ENCODE results near the gene IQGAP2. TPM values are rescaled to one million over a fixed set of nuclear protein-coding genes. Genes with fewer than 3 reads are reported as not detected.

IQGAP2 gene
- total and polyA plus RNA-seq, 2 donors from 2014 or later: 23.2 to 35.8 TPM

DNA sequence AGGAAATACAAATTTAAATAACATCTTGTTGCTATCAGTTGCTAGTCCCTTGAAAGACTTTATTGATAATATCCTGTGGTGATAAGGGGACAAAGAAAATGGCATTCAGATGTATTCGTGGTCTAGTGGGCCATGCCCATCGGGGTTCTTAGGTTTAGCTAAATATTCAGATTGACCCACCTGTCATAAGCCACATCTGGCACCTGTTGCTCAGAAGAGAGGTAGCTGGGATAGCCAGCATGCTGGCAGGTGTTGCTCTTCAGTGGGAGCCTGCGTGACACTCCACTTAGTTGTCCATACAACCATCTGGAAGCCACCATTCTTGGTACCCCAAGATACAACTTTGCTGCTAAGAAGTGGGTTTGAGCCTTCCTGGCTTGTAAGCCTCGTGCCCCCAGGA lies 183.4 kb downstream of the IQGAP2 start:
- no peak overlapping the region for H3K4me3 ChIP-seq (ENCODE audit: low read length in 3 of 3)
- no peak for DNase-seq
- intact Hi-C loops (cut with DNase I): no loop called here
- TF ChIP-seq CTCF (IDR thresholded peaks at IDR 0.05; ENCODE audit: borderline replicate concordance, extremely low read depth, insufficient read depth): no peak
- H3K4me1 ChIP-seq (ENCODE audit: control insufficient read depth in 2 of 3, insufficient read depth in 2 of 3, low read depth in 1 of 3, low read length in 3 of 3): peaks cover 0 to 7% (median 6%) of the 10 kb centered on the region in 3 donors
- H3K9ac ChIP-seq (ENCODE audit: low read length in 3 of 3): no peak overlapping the region
- peaks cover 2 to 5% (median 4%) of the 10 kb centered on the region in 3 donors for H3K36me3 ChIP-seq (ENCODE audit: control insufficient read depth in 2 of 3, insufficient read depth in 3 of 3, low read length in 3 of 3)
- no peaks in the 10 kb centered on the region for H3K27me3 ChIP-seq (ENCODE audit: control insufficient read depth, insufficient read depth, low read length)
- H3K9me3 ChIP-seq (ENCODE audit: control insufficient read depth in 2 of 3, insufficient read depth in 1 of 3, low read length in 3 of 3): no peaks in the 10 kb centered on the region
- no peak overlapping the region for H3K27ac ChIP-seq (ENCODE audit: low read depth in 2 of 2, low read length in 2 of 2)
- FAIRE-seq: no peak

- Histone ChIP-seq H3K4me3 (ENCODE audit: low read length in 3 of 3) (no peak overlapping the region), H3K4me1 (ENCODE audit: control insufficient read depth in 2 of 3, insufficient read depth in 2 of 3, low read depth in 1 of 3, low read length in 3 of 3) (no peaks in the 10 kb centered on the region), H3K27ac (ENCODE audit: low read depth in 2 of 2, low read length in 2 of 2) (no peak overlapping the region), H3K27me3 (ENCODE audit: control insufficient read depth, insufficient read depth, low read length) (no peaks in the 10 kb centered on the region), H3K9ac (ENCODE audit: low read length in 3 of 3) (no peak overlapping the region), H3K36me3 (ENCODE audit: control insufficient read depth in 2 of 3, insufficient read depth in 3 of 3, low read length in 3 of 3) (peaks cover 2 to 5% (median 4%) of the 10 kb centered on the region in 3 donors), H3K9me3 (ENCODE audit: control insufficient read depth in 2 of 3, insufficient read depth in 1 of 3, low read length in 3 of 3) (no peaks in the 10 kb centered on the region)
- no peak for TF ChIP-seq CTCF (IDR thresholded peaks at IDR 0.05; ENCODE audit: borderline replicate concordance, extremely low read depth, insufficient read depth)
- intact Hi-C loops (cut with DNase I): no loop called here
- no peak for DNase-seq
- no peak for FAIRE-seq
Measured at GRCh38 chr5:76590027-76590426, 186.9 kb downstream of the IQGAP2 start.

DNA sequence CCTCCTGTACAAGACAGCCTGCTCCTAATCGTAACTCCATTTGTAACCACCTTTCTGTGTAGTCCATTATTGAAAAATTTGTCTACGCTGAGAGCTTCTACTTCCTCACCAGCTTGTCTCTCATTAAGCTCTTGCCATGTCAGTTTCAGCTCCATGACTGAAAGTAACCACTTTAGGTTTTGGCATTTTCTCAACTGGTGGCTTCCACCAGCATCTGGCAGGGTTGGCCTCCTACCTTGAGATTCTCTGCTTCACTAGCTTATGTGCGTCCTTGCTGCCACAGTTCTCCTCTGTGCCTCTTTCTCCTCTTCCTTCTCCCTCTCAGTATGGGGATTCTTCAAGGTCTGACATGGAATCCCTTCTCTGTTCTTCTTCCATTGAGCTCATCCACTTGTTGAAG lies 188.3 kb downstream of the IQGAP2 start:
- Histone ChIP-seq H3K27ac (ENCODE audit: low read depth in 2 of 2, low read length in 2 of 2) (no peak overlapping the region), H3K9me3 (ENCODE audit: control insufficient read depth in 2 of 3, insufficient read depth in 1 of 3, low read length in 3 of 3) (no peaks in the 10 kb centered on the region), H3K4me1 (ENCODE audit: control insufficient read depth in 2 of 3, insufficient read depth in 2 of 3, low read depth in 1 of 3, low read length in 3 of 3) (no peaks in the 10 kb centered on the region), H3K9ac (ENCODE audit: low read length in 3 of 3) (no peak overlapping the region), H3K27me3 (ENCODE audit: control insufficient read depth, insufficient read depth, low read length) (no peaks in the 10 kb centered on the region), H3K36me3 (ENCODE audit: control insufficient read depth in 2 of 3, insufficient read depth in 3 of 3, low read length in 3 of 3) (peaks cover 2 to 5% (median 4%) of the 10 kb centered on the region in 3 donors), H3K4me3 (ENCODE audit: low read length in 3 of 3) (no peak overlapping the region)
- intact Hi-C loops (cut with DNase I): no loop called here
- TF ChIP-seq CTCF (IDR thresholded peaks at IDR 0.05; ENCODE audit: borderline replicate concordance, extremely low read depth, insufficient read depth): no peak
- no peak for DNase-seq
- no peak for FAIRE-seq

DNA sequence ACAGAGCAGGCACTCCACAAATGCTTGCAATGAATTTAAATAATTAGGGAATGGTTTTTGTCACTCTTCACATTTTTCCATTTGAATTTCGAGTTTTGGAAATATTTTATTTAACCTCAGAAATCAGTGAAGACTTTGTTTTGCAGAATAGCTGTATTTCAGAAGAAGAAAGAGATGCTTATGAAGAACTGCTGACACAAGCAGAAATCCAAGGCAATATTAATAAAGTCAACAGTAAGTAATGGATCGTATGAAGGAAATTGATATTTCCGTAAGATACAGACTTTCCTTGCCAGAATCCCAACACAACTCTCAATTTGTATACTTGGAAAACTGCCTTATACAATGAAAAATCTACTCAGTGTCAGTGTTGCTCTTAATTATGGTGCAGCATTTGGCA lies 189.6 kb downstream of the IQGAP2 start:
- Histone ChIP-seq H3K27me3 (ENCODE audit: control insufficient read depth, insufficient read depth, low read length) (no peaks in the 10 kb centered on the region), H3K9ac (ENCODE audit: low read length in 3 of 3) (no peak overlapping the region), H3K4me1 (ENCODE audit: control insufficient read depth in 2 of 3, insufficient read depth in 2 of 3, low read depth in 1 of 3, low read length in 3 of 3) (no peaks in the 10 kb centered on the region), H3K9me3 (ENCODE audit: control insufficient read depth in 2 of 3, insufficient read depth in 1 of 3, low read length in 3 of 3) (no peaks in the 10 kb centered on the region), H3K36me3 (ENCODE audit: control insufficient read depth in 2 of 3, insufficient read depth in 3 of 3, low read length in 3 of 3) (peaks cover 2 to 5% (median 4%) of the 10 kb centered on the region in 3 donors), H3K27ac (ENCODE audit: low read depth in 2 of 2, low read length in 2 of 2) (no peak overlapping the region), H3K4me3 (ENCODE audit: low read length in 3 of 3) (no peak overlapping the region)
- intact Hi-C loops (cut with DNase I): no loop called here
- no peak for FAIRE-seq
- TF ChIP-seq CTCF (IDR thresholded peaks at IDR 0.05; ENCODE audit: borderline replicate concordance, extremely low read depth, insufficient read depth): no peak
- DNase-seq: no peak

Measured in kidney (tissue), 14 donors.